DMS153 treated with DMSO at 0.1 percent for 48 hours (cell line): Measurements from ENCODE around the gene IP6K3.
A peak's percentile ranks its signal among the peaks of the same experiment; 100 is the strongest.

Experiments
- DNase-seq: peaks from one replicate; lab custom pipeline; 2025; ENCODE audit not compliant: unreplicated experiment; lab: John Stamatoyannopoulos, UW

IP6K3 gene

DNA sequence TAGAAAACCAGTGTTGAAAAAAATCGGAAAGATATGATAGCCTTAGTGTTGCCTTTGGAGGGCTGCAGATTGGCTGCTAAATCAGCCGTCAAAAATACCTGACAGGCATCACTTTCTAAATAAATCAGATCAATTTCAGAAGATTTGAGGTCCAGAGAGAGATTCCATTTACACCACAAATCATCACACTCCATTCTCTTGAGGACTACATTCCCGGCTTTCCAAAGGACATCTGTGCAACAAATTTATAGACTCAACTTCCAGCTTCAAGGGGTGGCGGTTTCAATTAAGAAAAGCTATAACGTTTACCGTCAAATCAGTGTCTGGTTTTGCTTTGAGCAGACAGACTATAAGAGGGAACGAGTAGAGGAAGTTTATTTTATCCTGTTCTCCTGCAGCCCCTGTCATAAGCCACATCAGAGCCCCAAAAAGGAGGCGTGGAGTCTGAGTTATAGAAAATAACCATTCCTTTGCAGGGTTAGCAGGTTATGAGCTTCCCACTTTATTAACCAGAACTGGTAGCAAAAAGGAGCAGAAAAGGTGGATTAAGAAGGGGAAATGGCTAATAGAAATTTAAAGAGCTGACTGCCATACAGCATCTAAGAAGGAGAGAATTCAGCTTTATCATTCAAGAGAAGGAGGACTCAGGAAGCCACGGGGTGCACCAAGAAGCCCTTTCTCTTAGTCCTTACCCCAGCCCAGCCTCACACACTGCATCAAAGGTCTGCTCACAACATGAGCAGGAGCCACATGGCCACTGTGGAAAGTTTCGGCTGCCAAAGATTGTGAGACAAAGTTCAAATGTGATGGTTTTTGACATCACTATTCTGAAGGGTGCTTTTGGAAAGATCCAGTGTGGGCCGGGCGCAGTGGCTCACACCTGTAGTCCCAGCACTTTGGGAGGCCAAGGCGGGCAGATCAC is 22.3 kb downstream of the IP6K3 start:
- no peak for DNase-seq

DNA sequence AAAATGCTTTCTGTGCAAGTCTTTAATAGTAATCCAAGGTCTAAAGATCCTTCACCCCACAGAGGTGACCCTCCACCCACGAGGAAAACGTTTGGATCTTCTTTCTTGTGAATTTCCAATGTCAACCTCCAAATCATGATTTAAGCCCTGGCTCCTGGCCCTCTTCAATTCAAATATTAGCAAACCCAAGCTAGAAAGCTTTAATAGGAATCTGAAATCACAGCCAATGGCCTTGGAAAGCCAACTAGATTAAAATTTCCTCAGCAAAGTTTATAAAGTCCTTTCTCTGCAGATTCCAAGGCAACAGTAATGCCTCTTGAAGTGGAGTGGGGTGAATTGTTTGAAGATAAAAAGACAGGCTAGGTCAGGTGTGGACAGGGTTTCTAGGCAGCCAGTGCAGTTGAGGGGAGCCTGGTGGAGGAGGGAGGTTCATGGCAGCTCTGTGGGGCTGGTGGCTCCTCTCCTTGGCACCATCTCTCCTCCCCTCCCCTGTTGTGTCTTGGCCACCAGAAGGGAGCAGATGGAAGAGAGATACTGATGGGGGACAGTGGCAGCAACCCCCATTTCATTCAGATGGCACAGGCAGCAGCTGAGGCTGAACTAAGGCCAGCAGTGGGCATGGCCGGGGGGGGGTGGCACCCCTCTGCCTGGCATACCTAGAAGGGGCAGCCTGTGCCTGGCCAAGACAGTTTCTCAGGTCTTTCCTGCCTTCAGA is 23.2 kb downstream of the IP6K3 start:
- no peak for DNase-seq

DNA sequence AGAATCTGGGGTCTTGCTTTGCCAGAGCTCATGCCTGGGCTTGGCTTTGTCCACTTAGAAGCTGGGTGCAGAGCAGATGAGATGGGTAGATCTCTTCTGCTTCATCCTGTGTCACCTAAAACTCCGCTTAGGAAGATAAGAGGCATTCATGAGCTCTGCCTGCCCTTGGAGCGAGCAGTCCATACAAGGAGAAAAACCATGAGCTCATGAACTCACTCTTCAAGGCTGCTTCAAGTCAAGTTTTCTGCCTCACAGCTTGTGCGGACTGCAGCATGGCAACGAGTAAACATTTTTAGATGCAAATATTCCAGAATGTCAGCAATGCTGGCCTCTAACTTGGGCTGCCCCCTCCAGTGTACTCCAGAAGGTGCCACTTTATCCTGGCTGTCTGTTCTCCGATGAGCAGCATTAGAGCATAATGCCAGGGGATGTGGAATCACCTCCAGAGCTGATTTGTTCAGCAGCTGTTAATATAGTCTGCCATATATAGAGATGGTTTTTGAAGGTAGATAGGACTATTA is 24.5 kb downstream of the IP6K3 start:
- no peak for DNase-seq

- DNase-seq: no peak
Observed at GRCh38 chr6:33721508-33721907, 25.2 kb downstream of the IP6K3 start.

GRCh38 chr6:33720998-33721397 is 25.7 kb downstream of the IP6K3 start:
- no peak for DNase-seq

- peak; percentile 17 for DNase-seq
Observed at GRCh38 chr6:33719326-33719987, 27.2 kb downstream of the IP6K3 start.

DNA sequence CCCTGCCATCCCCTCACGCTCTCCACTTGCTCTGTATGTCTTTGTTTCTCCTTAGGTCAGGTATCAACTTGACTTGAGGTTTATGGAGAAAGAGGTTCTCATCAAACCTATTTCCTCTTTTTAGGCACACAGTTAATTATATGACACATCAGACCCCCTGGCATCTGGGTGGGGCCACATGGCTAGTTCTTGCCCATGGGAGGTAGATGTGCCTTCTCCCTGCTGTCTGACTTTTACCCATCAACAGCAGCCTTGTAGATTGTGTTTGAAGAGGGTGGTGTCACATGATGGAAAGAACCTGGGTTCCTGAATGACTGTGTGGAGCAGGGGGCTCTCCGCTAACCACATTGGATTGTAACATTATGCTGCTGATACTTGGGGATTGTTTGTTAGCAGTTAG is 28.0 kb downstream of the IP6K3 start:
- no peak for DNase-seq

GRCh38 chr6:33717934-33718455 is 28.7 kb downstream of the IP6K3 start:
- DNase-seq: no peak

DNA sequence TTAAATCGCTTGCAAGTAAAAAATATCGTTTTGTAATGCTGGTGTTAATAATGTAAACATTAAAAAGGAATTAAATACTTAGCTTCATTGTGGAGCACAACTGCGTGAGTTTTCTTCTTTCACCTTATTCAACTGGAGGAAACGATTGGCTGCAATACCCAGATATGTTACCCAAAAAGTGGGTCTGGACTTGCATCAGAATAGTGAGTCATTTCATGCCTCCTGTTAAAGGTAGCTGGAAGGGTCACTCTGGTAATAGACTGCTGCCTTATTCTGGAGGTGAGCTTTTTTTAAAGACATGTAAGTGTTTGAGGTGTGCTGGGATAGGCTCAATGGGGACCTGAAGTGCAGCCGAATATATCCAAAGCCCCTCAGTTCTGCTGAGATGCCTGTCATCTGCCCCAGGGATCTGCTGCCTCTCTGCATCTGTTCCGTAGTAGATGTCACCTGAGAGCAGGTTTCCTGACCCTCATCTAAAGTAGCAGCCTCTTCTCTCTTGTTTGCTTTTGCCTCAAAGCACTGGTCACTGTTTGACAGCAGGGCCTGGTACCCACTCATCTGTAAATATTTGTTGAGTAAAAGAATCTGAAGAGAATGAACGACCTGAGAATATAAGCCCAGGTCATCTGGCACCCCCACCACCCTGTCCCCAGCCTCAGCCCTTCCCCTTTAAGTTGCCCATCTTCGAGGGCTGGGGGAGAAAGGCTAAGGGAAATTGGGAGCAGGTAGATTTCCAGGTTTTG is 29.6 kb downstream of the IP6K3 start:
- no peak for DNase-seq

DNA sequence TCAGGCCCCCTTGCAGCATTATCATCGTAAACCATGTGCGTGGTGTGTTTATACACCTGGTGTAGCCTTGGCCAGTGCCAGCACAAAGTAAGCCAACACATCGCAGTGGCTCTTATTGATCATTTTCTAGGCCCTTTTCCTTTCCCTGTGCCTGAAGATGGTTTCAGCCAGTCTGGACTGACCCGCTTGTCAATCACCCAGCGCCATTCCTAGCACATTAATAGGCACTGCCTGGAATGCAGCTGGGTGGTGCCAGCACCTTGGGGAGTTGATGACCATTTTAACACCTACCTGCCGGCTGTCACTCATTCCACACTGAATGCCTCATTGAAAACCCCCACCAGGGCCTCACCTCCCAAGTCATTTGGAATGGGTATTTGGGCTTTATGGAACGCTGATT is 30.3 kb downstream of the IP6K3 start:
- peak; percentile 37 for DNase-seq

GRCh38 chr6:33714385-33715040 is 32.2 kb downstream of the IP6K3 start:
- no peak for DNase-seq

GRCh38 chr6:33713786-33714185 is 32.9 kb downstream of the IP6K3 start:
- DNase-seq: no peak

DNA sequence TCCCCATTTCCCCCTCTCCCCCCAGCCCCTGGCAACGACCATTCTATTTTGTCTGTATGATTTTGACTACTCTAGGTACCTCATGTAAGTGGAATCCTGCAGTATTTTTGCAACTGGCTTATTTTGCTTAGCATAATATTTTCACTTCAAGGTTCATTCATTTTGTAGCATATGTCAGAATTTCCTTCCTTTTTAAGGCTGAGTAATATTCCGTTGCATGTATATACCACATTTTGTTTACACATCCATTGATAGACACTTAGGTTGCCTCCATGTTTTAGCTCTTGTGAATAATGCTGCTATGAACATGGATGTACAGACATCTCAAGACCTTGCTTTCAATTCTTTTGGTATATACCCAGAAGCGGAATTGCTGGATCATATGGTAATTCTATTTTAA is 33.8 kb downstream of the IP6K3 start:
- no peak for DNase-seq

GRCh38 chr6:33711140-33712129 is 35.3 kb downstream of the IP6K3 start, which contains the start of gene UQCC2:
TSS of gene UQCC2 (minus strand) at chr6:33711700. CDS start at chr6:33711686, 14 bp downstream.
- DNase-seq: peak; percentile 98

GRCh38 chr6:33710296-33711121 is 36.2 kb downstream of the IP6K3 start:
- DNase-seq: no peak

- no peak for DNase-seq
Observed at GRCh38 chr6:33709605-33710295, 37.0 kb downstream of the IP6K3 start.

- no peak for DNase-seq
Observed at GRCh38 chr6:33708516-33709204, 38.0 kb downstream of the IP6K3 start.
